NT2/D1 (cell line): ENCODE measurements around the gene RETSAT.

Experiments used
- SUZ12 ChIP-seq: IDR thresholded peaks from 2 replicates; pipeline ENCODE4 v1.6.1; 2011; ENCODE audit not compliant: insufficient read length, insufficient read depth; ENCODE audit errors: extremely low read depth
- ZNF274 ChIP-seq: IDR thresholded peaks from 2 replicates; pipeline ENCODE4 v1.6.1; 2011; ENCODE audit warnings: mild to moderate bottlenecking, low read depth, low read length

GRCh38 chr2:85344356-85344954 lies 9.9 kb downstream of the RETSAT start:
- TF ChIP-seq ZNF274 = no peak
- TF ChIP-seq SUZ12 = no peak
